Measurements from ENCODE around the gene PIEZO2.
"Not testable (repeated sequence)": the region's sequence is repeated elsewhere in the genome, so short reads cannot be mapped to it uniquely, and the experiment has no call there.

The PIEZO2 gene

DNA sequence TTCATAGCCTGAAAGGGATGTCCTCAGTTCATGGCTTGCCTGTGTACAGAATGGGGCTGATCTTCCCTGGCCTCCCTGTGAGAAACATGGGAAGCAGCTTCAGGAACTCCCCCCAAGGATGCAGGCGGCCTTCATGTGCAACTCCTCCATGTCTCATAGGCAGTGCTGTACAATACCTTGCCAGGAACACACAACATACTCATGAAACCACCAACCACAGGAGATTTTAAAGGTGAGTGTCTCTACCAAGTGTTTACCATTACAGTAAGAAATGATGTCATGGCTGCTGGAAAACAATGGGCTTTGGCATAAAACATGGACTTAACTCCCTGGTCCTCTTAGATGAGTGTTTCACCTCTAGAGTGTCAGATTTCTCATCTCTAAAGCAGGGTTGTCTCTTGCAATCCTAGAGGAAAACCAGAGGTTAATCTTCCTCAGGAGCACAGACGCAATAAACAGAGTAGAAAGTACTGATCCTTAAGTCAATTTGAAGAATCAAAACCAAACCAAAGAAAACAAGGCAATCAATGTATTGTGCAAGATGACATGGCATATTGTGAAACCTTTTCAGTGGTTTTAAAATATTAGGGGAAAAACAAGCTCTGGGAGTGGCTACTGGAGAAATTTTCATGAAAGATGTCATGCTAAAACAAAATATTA lies 528.6 kb downstream of the PIEZO2 start:
- DNase-seq (ENCODE audit: low spot score): not testable (repeated sequence)
